Adrenal gland (tissue), 12 donors: ENCODE measurements around the gene FAU. TPM values are rescaled to one million over a fixed set of nuclear protein-coding genes. Genes with fewer than 3 reads are reported as not detected.

Experiments
- DNase-seq, 7 donors: peaks; one replicate each; pipeline ENCODE4 v3.0.0-alpha.2; 2019 to 2020
- H3K27ac ChIP-seq, 5 donors: fragments of 200-600 bp; sonication (generic) in 4 of 5; 1 replicate in 3 of 5; 2 replicates in 2 of 5; pipeline versions ENCODE4 v1.5.1 to v1.8.0; 2016 to 2020; ENCODE audit warnings: mild to moderate bottlenecking in 1 of 5
- H3K27me3 ChIP-seq: fragments of 200-600 bp; 2 replicates; pipeline ENCODE4 v1.8.0; 2021
- H3K36me3 ChIP-seq, 2 donors: fragments of 200-600 bp; replicated peaks in 1 of 2; 1 replicate in 1 of 2; 2 replicates in 1 of 2; pipeline versions ENCODE4 v1.5.1 to v1.8.0; 2018 to 2022
- H3K4me1 ChIP-seq, 2 donors: fragments of 200-600 bp; replicated peaks in 1 of 2; 1 replicate in 1 of 2; 2 replicates in 1 of 2; pipeline versions ENCODE4 v1.5.1 to v1.8.0; 2018 to 2021
- H3K4me3 ChIP-seq, 4 donors: fragments of 200-600 bp; sonication (generic) in 3 of 4; one replicate each; pipeline ENCODE4 v1.5.1; 2016 to 2018
- H3K9me3 ChIP-seq, 3 donors: fragments of 200-600 bp; sonication (generic) in 1 of 3; replicated peaks in 1 of 3; 1 replicate in 2 of 3; 2 replicates in 1 of 3; pipeline versions ENCODE4 v1.5.1 to v1.8.0; 2016 to 2021
- POLR2A ChIP-seq, 2 donors: fragments of 450-650 bp; IDR thresholded peaks; one replicate each; pipeline ENCODE4 v1.6.1; 2017; ENCODE audit warnings: antibody characterized with exemption in 2 of 2, mild to moderate bottlenecking in 2 of 2, moderate library complexity in 1 of 2
- WGBS, 4 donors: extraction: QIAGEN DNeasy Blood & Tissue Kit in 2 of 4; methylation state at CpG; one replicate each; pipeline versions ENCODE4 v1.1.5 to v1.1.7; 2013 to 2017; 5-methylcytosine and 5-hydroxymethylcytosine counted together
- intact Hi-C, 2 donors: fragments of 100-400 bp; cut with DNase I; formaldehyde crosslinking; loops; one replicate each; pipeline versions ENCODE4 v1.14.1 to v1.15.0; 2022 to 2023
- polyA plus RNA-seq, 3 donors: library from polyadenylated mRNA; stranded (reverse); fragments of 200-250 nt in 2 of 3; fragments of 350-450 nt in 1 of 3; fragmentation: Illumina TruSeq in 1 of 3; extraction: RNeasy Lipid Tissue Mini Kit (QIAGEN cat#74804) in 1 of 3; gene quantifications; one replicate each; pipeline ENCODE4 v1.2.3, GENCODE V29; 2013 to 2014
- total RNA-seq, 9 donors: library from RNA; depleted of rRNA in 4 of 9; stranded (reverse); fragments of >200 nt in 4 of 9; fragments of 120-200 nt in 1 of 9; fragmentation: NEBNext Ultra II Directional in 1 of 9; extraction: Animal tissue kit (Norgen Biotek cat#: 25700) in 1 of 9; gene quantifications; one replicate each; pipeline versions ENCODE4 v1.1.0 to v1.2.4, GENCODE V29; 2013 to 2023
- TF ChIP-seq, protein P1 (sequence below), 6 experiments: fragments of 450-650 bp in 4 of 6; fragments of 200-600 bp in 2 of 6; sonication (generic) in 1 of 6; IDR thresholded peaks; 1 replicate in 5 of 6; 2 replicates in 1 of 6; pipeline versions ENCODE4 v1.5.1 to v1.8.0; 2016 to 2021; ENCODE audit warnings: antibody characterized with exemption in 6 of 6, mild to moderate bottlenecking in 2 of 6, moderate library complexity in 1 of 6
- donor health status: healthy with polysubstance abuse.
- donor health status: Bipolar disorder and iron deficiency.
- donor health status: DM: yes; HTN: yes; CAD: no.
- donor health status: DM: no; HTN: no; CAD: no.
- donor health status: DM: no; HTN: no; CAD: no.
- donor health status: DM: yes; HTN: yes; CAD: no.

Gene FAU
- total and polyA plus RNA-seq, 12 donors: 361 to 2,488 (median 1,029) TPM

DNA sequence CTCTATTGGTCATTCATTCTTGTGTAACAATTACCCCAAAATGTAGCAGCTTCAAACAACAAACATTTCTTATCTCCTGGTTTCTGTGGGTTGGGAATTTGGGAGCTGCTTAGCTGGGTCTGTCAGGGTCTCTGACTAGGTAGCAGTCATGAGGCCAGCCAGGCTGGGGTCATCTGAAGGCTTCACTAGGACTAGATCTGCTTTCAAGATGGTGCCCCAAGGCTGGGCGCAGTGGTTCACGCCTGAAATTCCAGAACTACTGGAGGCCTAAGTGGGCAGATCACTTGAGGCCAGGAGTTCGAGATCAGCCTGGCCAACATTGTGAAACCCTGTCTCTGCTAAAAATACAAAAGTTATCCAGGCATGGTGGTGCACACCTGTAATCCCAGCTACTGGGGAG, 35.0 kb upstream of the FAU start:
- intact Hi-C loops: no loop called here
- DNase-seq: peak in 1 of 7 donors; percentile 11
- TF ChIP-seq, protein P1, sequence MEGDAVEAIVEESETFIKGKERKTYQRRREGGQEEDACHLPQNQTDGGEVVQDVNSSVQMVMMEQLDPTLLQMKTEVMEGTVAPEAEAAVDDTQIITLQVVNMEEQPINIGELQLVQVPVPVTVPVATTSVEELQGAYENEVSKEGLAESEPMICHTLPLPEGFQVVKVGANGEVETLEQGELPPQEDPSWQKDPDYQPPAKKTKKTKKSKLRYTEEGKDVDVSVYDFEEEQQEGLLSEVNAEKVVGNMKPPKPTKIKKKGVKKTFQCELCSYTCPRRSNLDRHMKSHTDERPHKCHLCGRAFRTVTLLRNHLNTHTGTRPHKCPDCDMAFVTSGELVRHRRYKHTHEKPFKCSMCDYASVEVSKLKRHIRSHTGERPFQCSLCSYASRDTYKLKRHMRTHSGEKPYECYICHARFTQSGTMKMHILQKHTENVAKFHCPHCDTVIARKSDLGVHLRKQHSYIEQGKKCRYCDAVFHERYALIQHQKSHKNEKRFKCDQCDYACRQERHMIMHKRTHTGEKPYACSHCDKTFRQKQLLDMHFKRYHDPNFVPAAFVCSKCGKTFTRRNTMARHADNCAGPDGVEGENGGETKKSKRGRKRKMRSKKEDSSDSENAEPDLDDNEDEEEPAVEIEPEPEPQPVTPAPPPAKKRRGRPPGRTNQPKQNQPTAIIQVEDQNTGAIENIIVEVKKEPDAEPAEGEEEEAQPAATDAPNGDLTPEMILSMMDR (IDR thresholded peaks at IDR 0.05): no peak

GRCh38 chr11:65156256-65156655, 34.3 kb upstream of the FAU start:
- H3K27ac ChIP-seq: no peak overlapping the region
- no peak for DNase-seq
- 91 to 99% (median 96%) methylated on average over 3 of the region's 3 CpGs for WGBS, 4 donors
- H3K4me1 ChIP-seq: peaks cover 0 to 1% of the 10 kb centered on the region in 2 donors
- no peak overlapping the region for H3K4me3 ChIP-seq
- intact Hi-C loops: no loop called here
- no peaks in the 10 kb centered on the region for H3K9me3 ChIP-seq
- no peaks in the 10 kb centered on the region for H3K36me3 ChIP-seq
- TF ChIP-seq POLR2A (IDR thresholded peaks at IDR 0.05): no peak
- TF ChIP-seq, protein P1 (IDR thresholded peaks at IDR 0.05): no peak
- no peaks in the 10 kb centered on the region for H3K27me3 ChIP-seq

More for the DNA sequence above, 35.0 kb upstream of the FAU start:
- Histone ChIP-seq H3K4me3 (no peak overlapping the region), H3K36me3 (no peaks in the 10 kb centered on the region), H3K9me3 (no peaks in the 10 kb centered on the region), H3K27ac (no peak overlapping the region), H3K4me1 (no peaks in the 10 kb centered on the region), H3K27me3 (no peaks in the 10 kb centered on the region)
- WGBS, 4 donors: 86 to 99% (median 93%) methylated on average over 3 of the region's 3 CpGs; no CpG with 5 or more reads in 1 of the 4 donors

GRCh38 chr11:65152122-65152521, 30.2 kb upstream of the FAU start:
- no peaks in the 10 kb centered on the region for H3K9me3 ChIP-seq
- WGBS, 4 donors: 62 to 80% (median 65%) methylated on average over 2 of the region's 2 CpGs
- H3K4me3 ChIP-seq: no peak overlapping the region
- intact Hi-C loops: no loop called here
- no peaks in the 10 kb centered on the region for H3K27me3 ChIP-seq
- no peak overlapping the region for H3K27ac ChIP-seq
- H3K36me3 ChIP-seq: no peaks in the 10 kb centered on the region
- H3K4me1 ChIP-seq: peaks cover 0 to 17% of the 10 kb centered on the region in 2 donors
- TF ChIP-seq, protein P1 (IDR thresholded peaks at IDR 0.05): no peak
- no peak for TF ChIP-seq POLR2A (IDR thresholded peaks at IDR 0.05)
- DNase-seq: no peak

- Histone ChIP-seq H3K4me1 (peaks cover 0 to 17% of the 10 kb centered on the region in 2 donors), H3K27ac (peak overlapping the region in 4 of 5 donors; percentile 4 to 82 (median 64)), H3K4me3 (no peak overlapping the region), H3K27me3 (no peaks in the 10 kb centered on the region), H3K36me3 (no peaks in the 10 kb centered on the region), H3K9me3 (no peaks in the 10 kb centered on the region)
- intact Hi-C loops: no loop called here
- DNase-seq: no peak
- TF ChIP-seq POLR2A (IDR thresholded peaks at IDR 0.05): no peak
- TF ChIP-seq, protein P1 (IDR thresholded peaks at IDR 0.05): no peak
- 64 to 76% (median 74%) methylated on average over 3 of the region's 3 CpGs for WGBS, 4 donors
Observed at GRCh38 chr11:65151331-65151899, 29.5 kb upstream of the FAU start.
